K562 treated with DMSO at 1 percent for 12 hours (cell line): ENCODE results near the gene ITLN1. TPM values are rescaled to one million over a fixed set of nuclear protein-coding genes. Genes with fewer than 3 reads are reported as not detected.

Experiments used
- total RNA-seq: library from RNA; unstranded; fragments of 300-600 nt; gene quantifications from 2 replicates; pipeline ENCODE4 v1.2.3, GENCODE V29; 2022; ENCODE audit not compliant: insufficient read depth

Gene ITLN1
- total RNA-seq: not detected in 2 replicates

GRCh38 chr1:160885042-160885441 is at the start of gene ITLN1:
Gene ITLN1, minus strand, starts transcription at chr1:160885180. Its CDS starts 303 bp downstream, at chr1:160884877.

DNA sequence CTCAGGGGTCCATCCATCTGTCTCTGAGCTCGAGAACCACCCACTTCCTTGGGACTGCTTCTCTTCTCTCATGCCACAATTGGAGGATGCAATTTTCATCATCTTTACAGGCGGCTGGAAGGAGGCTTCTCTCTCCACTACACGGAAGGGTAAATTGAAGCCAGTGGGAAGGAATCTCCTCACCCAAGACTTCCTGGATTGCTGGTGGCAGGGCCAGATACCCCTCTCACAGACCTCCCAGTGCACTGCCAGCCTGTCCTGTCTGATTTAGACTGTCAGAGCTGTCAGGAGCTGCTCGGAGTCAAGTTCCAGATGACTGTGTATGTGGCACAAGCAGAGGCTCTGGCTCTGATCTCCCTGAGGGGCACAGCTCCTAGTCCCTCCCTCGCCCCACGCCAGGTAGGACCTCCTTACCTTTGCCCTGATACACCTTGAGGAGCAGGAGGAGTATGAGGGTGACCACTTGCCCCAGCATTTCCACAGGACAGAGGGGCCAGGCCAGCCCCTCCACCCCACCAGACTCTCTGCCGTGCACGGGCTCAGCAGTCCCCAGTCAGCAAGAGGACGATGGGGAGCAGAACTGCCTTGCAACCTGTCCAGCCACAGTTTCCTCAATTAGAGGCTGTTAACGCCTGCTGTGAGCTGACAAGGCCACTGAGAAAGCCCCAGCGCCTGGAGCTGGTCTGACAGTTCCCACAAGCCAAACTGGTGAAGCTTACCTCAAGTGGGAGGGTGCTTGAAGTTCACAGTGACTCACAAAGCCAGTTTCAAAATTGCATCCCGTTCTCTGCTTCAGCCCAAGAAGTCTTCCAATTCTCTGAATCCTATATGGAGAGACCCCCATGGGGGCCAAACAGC is 22.5 kb downstream of the ITLN1 start, which contains the start of gene CD244:
Gene CD244, minus strand, starts transcription at position 685 of the 858 bp plus-strand sequence. Its CDS starts 210 bp downstream, at position 475.

Other genes with a start within 250 kb of the ITLN1 start
- 1.0 and 1.9 TPM in 2 replicates for gene SLAMF1, start 238.1 kb downstream of the ITLN1 start, total RNA-seq
- not detected in 2 replicates for gene CD48, start 173.4 kb downstream of the ITLN1 start, total RNA-seq
- gene SLAMF7, start 145.9 kb downstream of the ITLN1 start, total RNA-seq: 0.35 and 1.6 TPM in 2 replicates
- not detected in 2 replicates for gene LY9, start 89.0 kb downstream of the ITLN1 start, total RNA-seq
- not detected in 2 replicates for gene CD244, start 22.3 kb downstream of the ITLN1 start, total RNA-seq
- gene ITLN2, start 69.6 kb upstream of the ITLN1 start, total RNA-seq: not detected in 2 replicates
- 30.3 and 70.7 TPM in 2 replicates for gene F11R, start 136.0 kb upstream of the ITLN1 start, total RNA-seq
- gene TSTD1, start 153.8 kb upstream of the ITLN1 start, total RNA-seq: 2.0 TPM in 1 of 2 replicates, not detected in the other
- 60.5 and 62.8 TPM in 2 replicates for gene USF1, start 160.8 kb upstream of the ITLN1 start, total RNA-seq
- gene ARHGAP30, start 184.7 kb upstream of the ITLN1 start, total RNA-seq: not detected in 2 replicates
- gene NECTIN4, start 204.4 kb upstream of the ITLN1 start, total RNA-seq: not detected in 2 replicates
- not detected in 2 replicates for gene KLHDC9, start 213.2 kb upstream of the ITLN1 start, total RNA-seq
- gene PFDN2, start 232.9 kb upstream of the ITLN1 start, total RNA-seq: 159 and 181 TPM in 2 replicates
- gene NIT1, start 232.9 kb upstream of the ITLN1 start, total RNA-seq: 33.4 and 47.9 TPM in 2 replicates
- 21.0 and 35.0 TPM in 2 replicates for gene DEDD, start 247.5 kb upstream of the ITLN1 start, total RNA-seq